PC-3 (cell line): Measurements from ENCODE around the gene RHBDD1.

ENCODE experiments used
- EZH2 ChIP-seq: fragments of 300-600 bp; sonication (generic); IDR thresholded peaks from one replicate; pipeline ENCODE4 v1.6.1; 2017; ENCODE audit warnings: antibody characterized with exemption, mild to moderate bottlenecking, low read length; ENCODE audit not compliant: unreplicated experiment
- EZH2phosphoT487 ChIP-seq: fragments of 300-600 bp; sonication (generic); IDR thresholded peaks from 2 replicates; pipeline ENCODE4 v1.6.1; 2018; ENCODE audit warnings: mild to moderate bottlenecking, antibody characterized with exemption, low read length, borderline replicate concordance
- TF ChIP-seq, protein P1 (sequence below): fragments of 300-600 bp; sonication (generic); conservative IDR thresholded peaks from 2 replicates; pipeline ENCODE4 v1.5.1; 2017; ENCODE audit warnings: antibody characterized with exemption, low read depth, mild to moderate bottlenecking, low read length

DNA sequence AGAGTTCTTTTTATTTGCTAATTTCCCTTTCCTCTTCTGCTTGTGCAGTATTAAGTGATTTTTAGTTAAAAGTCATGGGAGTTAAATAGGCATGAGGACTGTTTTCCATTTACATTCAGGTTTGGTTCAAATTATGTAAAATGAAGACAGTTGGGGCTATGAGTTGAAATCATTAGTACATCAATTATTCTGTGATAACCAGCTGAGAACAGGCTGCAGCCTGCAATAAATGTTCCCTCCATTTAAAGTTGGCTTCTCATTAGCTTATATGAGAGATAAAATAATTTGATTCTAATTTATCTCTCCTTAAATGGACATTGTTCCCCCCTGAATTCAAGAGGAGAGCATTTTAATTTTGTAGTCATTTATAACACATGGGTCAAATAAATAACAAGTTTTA lies 48.3 kb downstream of the RHBDD1 start:
- TF ChIP-seq, protein P1, sequence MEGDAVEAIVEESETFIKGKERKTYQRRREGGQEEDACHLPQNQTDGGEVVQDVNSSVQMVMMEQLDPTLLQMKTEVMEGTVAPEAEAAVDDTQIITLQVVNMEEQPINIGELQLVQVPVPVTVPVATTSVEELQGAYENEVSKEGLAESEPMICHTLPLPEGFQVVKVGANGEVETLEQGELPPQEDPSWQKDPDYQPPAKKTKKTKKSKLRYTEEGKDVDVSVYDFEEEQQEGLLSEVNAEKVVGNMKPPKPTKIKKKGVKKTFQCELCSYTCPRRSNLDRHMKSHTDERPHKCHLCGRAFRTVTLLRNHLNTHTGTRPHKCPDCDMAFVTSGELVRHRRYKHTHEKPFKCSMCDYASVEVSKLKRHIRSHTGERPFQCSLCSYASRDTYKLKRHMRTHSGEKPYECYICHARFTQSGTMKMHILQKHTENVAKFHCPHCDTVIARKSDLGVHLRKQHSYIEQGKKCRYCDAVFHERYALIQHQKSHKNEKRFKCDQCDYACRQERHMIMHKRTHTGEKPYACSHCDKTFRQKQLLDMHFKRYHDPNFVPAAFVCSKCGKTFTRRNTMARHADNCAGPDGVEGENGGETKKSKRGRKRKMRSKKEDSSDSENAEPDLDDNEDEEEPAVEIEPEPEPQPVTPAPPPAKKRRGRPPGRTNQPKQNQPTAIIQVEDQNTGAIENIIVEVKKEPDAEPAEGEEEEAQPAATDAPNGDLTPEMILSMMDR, result no peak
- TF ChIP-seq EZH2phosphoT487, result no peak
- no peak for TF ChIP-seq EZH2
